ENCODE data around the gene COL24A1.

DNA sequence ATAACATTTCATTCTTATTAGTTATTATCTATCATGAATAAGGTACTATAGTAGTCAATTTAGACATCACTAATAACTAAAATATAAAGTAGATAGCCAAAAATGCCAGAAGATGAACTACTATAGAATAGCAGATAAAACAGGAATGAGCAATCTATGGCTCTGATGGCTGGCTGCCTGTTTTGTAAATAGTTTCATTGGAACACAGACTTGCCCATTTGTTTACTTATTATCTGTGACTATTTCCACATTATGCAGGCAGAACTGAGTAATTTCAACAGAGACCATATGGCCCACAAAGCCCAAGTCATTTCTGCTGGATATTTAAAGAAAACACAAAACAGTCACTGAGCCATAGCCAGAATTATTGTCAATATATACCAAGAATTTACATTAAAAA lies 222.1 kb downstream of the COL24A1 start:
- TF ChIP-seq, protein P1, sequence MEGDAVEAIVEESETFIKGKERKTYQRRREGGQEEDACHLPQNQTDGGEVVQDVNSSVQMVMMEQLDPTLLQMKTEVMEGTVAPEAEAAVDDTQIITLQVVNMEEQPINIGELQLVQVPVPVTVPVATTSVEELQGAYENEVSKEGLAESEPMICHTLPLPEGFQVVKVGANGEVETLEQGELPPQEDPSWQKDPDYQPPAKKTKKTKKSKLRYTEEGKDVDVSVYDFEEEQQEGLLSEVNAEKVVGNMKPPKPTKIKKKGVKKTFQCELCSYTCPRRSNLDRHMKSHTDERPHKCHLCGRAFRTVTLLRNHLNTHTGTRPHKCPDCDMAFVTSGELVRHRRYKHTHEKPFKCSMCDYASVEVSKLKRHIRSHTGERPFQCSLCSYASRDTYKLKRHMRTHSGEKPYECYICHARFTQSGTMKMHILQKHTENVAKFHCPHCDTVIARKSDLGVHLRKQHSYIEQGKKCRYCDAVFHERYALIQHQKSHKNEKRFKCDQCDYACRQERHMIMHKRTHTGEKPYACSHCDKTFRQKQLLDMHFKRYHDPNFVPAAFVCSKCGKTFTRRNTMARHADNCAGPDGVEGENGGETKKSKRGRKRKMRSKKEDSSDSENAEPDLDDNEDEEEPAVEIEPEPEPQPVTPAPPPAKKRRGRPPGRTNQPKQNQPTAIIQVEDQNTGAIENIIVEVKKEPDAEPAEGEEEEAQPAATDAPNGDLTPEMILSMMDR (IDR thresholded peaks at IDR 0.05) = no peak
- no peak for TF ChIP-seq EZH2 (IDR thresholded peaks at IDR 0.05; ENCODE audit: borderline replicate concordance, insufficient read depth, low read depth, low read length, poor library complexity, severe bottlenecking)
